K562 (cell line): ENCODE measurements around the gene GGPS1. TPM values are rescaled to one million over a fixed set of nuclear protein-coding genes. Genes with fewer than 3 reads are reported as not detected.

Experiments
- CXXC5 ChIP-seq: fragments of 250-450 bp; sonication (Bioruptor Pico); IDR thresholded peaks from 2 replicates; pipeline ENCODE4 v1.8.0; 2022; ENCODE audit warnings: inconsistent platforms, mild to moderate bottlenecking, moderate library complexity
- DPF2 ChIP-seq: fragments of 450-650 bp; IDR thresholded peaks from 2 replicates; pipeline ENCODE4 v1.6.1; 2016
- JUND ChIP-seq, 2 experiments: IDR thresholded peaks; 2 replicates in 1 of 2; 3 replicates in 1 of 2; pipeline ENCODE4 v1.6.1; 2011; ENCODE audit warnings: borderline replicate concordance in 2 of 2, low read depth in 2 of 2, low read length in 2 of 2, improper control_type of control experiment in 1 of 2, missing biosample characterization in 1 of 2, missing genetic modification characterization in 1 of 2, missing genetic modification reagents in 1 of 2
- KLF1 ChIP-seq: fragments of 450-650 bp; IDR thresholded peaks from 2 replicates; pipeline ENCODE4 v1.6.1; 2016; ENCODE audit warnings: missing genetic modification characterization, missing compliant biosample characterization
- MAFG ChIP-seq: fragments of 450-650 bp; conservative IDR thresholded peaks from 2 replicates; pipeline ENCODE4 v1.6.1; 2016; ENCODE audit warnings: missing genetic modification characterization, missing compliant biosample characterization
- MCM5 ChIP-seq: fragments of 450-650 bp; IDR thresholded peaks from 2 replicates; pipeline ENCODE4 v1.6.1; 2016; ENCODE audit warnings: low read depth
- NFYB ChIP-seq: IDR thresholded peaks from 2 replicates; pipeline ENCODE4 v1.6.1; 2011; ENCODE audit warnings: mild to moderate bottlenecking, moderate library complexity; ENCODE audit not compliant: insufficient read length; ENCODE audit errors: extremely low read depth
- RAD21 ChIP-seq, 2 experiments: fragments of 250-450 bp in 1 of 2; fragments of 450-650 bp in 1 of 2; sonication (Bioruptor Pico) in 1 of 2; formaldehyde crosslinking in 1 of 2; IDR thresholded peaks in 1 of 2; conservative IDR thresholded peaks in 1 of 2; 2 replicates each; pipeline versions ENCODE4 v1.4.0 to v1.8.0; 2020 to 2022; ENCODE audit warnings: mild to moderate bottlenecking in 2 of 2, moderate library complexity in 1 of 2
- STAT5B ChIP-seq: fragments of 250-450 bp; sonication (Bioruptor Pico); IDR thresholded peaks from 2 replicates; pipeline ENCODE4 v1.8.0; 2021; ENCODE audit warnings: mild to moderate bottlenecking, inconsistent platforms
- YY1 ChIP-seq, 3 experiments: IDR thresholded peaks; 2 replicates each; pipeline ENCODE4 v1.6.1; 2011; ENCODE audit warnings: low read length in 2 of 3, mild to moderate bottlenecking in 2 of 3, moderate library complexity in 2 of 3, borderline replicate concordance in 1 of 3, control low read depth in 1 of 3, low read depth in 1 of 3; ENCODE audit not compliant: insufficient read depth in 3 of 3, insufficient replicate concordance in 2 of 3, control insufficient read depth in 1 of 3, insufficient read length in 1 of 3; ENCODE audit errors: extremely low read depth in 1 of 3
- ZC3H4 ChIP-seq: sonication (generic); formaldehyde crosslinking; IDR thresholded peaks from 2 replicates; pipeline ENCODE4 v1.9.0; 2021; ENCODE audit warnings: missing genetic modification reagents, borderline replicate concordance
- ZNF224 ChIP-seq: sonication (generic); formaldehyde crosslinking; IDR thresholded peaks from 2 replicates; pipeline ENCODE4 v1.8.0; 2022; ENCODE audit warnings: mild to moderate bottlenecking, missing genetic modification reagents
- ZNF253 ChIP-seq: fragments of 250-450 bp; sonication (Bioruptor Pico); conservative IDR thresholded peaks from 2 replicates; pipeline ENCODE4 v1.6.1; 2021; ENCODE audit warnings: mild to moderate bottlenecking
- ZNF263 ChIP-seq: sonication (generic); formaldehyde crosslinking; IDR thresholded peaks from 2 replicates; pipeline ENCODE4 v1.8.0; 2022; ENCODE audit warnings: mild to moderate bottlenecking, missing genetic modification reagents, borderline replicate concordance
- ZNF354B ChIP-seq: fragments of 250-450 bp; sonication (Bioruptor Pico); IDR thresholded peaks from 2 replicates; pipeline ENCODE4 v1.4.0; 2020
- ZZZ3 ChIP-seq: fragments of 450-650 bp; IDR thresholded peaks from 2 replicates; pipeline ENCODE4 v1.6.1; 2016; ENCODE audit warnings: antibody characterized with exemption, mild to moderate bottlenecking, moderate library complexity
- polyA plus RNA-seq, 8 experiments: library from polyadenylated mRNA; depleted of rRNA in 4 of 8; stranded (reverse) in 5 of 8; unstranded in 3 of 8; fragments of >200 nt; fragmentation: Nextera tagmentation in 2 of 8; fragmentation: Illumina TruSeq in 1 of 8; extraction: Ambion mirVana in 2 of 8; extraction: Trizol in 1 of 8; gene quantifications; 2 replicates each; pipeline versions ENCODE4 v1.2.1 to v1.2.3, GENCODE V29; 2011 to 2014; ENCODE audit warnings: inconsistent platforms in 1 of 8, missing spikeins in 1 of 8
- total RNA-seq, 7 experiments: library from RNA; depleted of rRNA in 6 of 7; stranded (reverse); fragments of >200 nt in 6 of 7; fragmentation: Illumina TruSeq in 2 of 7; extraction: Trizol in 2 of 7; gene quantifications; 2 replicates each; pipeline versions ENCODE4 v1.2.1 to v1.2.3, GENCODE V29; 2011 to 2021; ENCODE audit warnings: low replicate concordance in 1 of 7
- TF ChIP-seq, protein P1 (sequence below): fragments of 250-450 bp; sonication (Bioruptor Pico); IDR thresholded peaks from 2 replicates; pipeline ENCODE4 v1.4.0; 2020; ENCODE audit warnings: mild to moderate bottlenecking, moderate library complexity
- TF ChIP-seq, protein P2 (sequence below): sonication (generic); formaldehyde crosslinking; IDR thresholded peaks from 2 replicates; pipeline ENCODE4 v1.8.0; 2022; ENCODE audit warnings: mild to moderate bottlenecking, missing genetic modification reagents, borderline replicate concordance
- TF ChIP-seq, protein P3 (sequence below): fragments of 450-650 bp; IDR thresholded peaks from 2 replicates; pipeline ENCODE4 v1.6.1; 2016; ENCODE audit warnings: antibody characterized with exemption

The GGPS1 gene
- total and polyA plus RNA-seq, 9 of the 15 experiments (the other 6 are each of a cell fraction or from before 2014, with no cell fraction given) = 18.8 to 104 (median 56.3) TPM

- TF ChIP-seq YY1 (IDR thresholded peaks at IDR 0.05; ENCODE audit: borderline replicate concordance in 1 of 3, control insufficient read depth in 1 of 3, extremely low read depth in 1 of 3, insufficient read depth in 3 of 3, insufficient read length in 1 of 3, insufficient replicate concordance in 2 of 3, low read depth in 1 of 3, low read length in 2 of 3) (peak in 2 of 3 experiments; percentile 10 to 67), ZNF263 (CRISPR knock-in tag) (no peak), KLF1 (tag) (no peak), MCM5 (no peak), RAD21 (CRISPR knock-in tag; conservative IDR thresholded peaks at IDR 0.05 in 1 of 2, IDR thresholded peaks at IDR 0.05 in 1 of 2) (no peak; a peak in 1 of 4 replicates), ZNF354B (CRISPR knock-in tag) (no peak), CXXC5 (peak; percentile 56), ZNF224 (CRISPR knock-in tag) (no peak), MAFG (no peak), STAT5B (CRISPR knock-in tag) (no peak), ZZZ3 (no peak), ZC3H4 (CRISPR knock-in tag) (no peak; the same call in 1 of the 2 replicates), DPF2 (no peak), ZNF253 (no peak), JUND (IDR thresholded peaks at IDR 0.05; ENCODE audit: borderline replicate concordance, low read depth, low read length) (no peak), JUND (tag; IDR thresholded peaks at IDR 0.05; ENCODE audit: borderline replicate concordance, low read depth, low read length) (no peak), NFYB (no peak)
- TF ChIP-seq, protein P1, sequence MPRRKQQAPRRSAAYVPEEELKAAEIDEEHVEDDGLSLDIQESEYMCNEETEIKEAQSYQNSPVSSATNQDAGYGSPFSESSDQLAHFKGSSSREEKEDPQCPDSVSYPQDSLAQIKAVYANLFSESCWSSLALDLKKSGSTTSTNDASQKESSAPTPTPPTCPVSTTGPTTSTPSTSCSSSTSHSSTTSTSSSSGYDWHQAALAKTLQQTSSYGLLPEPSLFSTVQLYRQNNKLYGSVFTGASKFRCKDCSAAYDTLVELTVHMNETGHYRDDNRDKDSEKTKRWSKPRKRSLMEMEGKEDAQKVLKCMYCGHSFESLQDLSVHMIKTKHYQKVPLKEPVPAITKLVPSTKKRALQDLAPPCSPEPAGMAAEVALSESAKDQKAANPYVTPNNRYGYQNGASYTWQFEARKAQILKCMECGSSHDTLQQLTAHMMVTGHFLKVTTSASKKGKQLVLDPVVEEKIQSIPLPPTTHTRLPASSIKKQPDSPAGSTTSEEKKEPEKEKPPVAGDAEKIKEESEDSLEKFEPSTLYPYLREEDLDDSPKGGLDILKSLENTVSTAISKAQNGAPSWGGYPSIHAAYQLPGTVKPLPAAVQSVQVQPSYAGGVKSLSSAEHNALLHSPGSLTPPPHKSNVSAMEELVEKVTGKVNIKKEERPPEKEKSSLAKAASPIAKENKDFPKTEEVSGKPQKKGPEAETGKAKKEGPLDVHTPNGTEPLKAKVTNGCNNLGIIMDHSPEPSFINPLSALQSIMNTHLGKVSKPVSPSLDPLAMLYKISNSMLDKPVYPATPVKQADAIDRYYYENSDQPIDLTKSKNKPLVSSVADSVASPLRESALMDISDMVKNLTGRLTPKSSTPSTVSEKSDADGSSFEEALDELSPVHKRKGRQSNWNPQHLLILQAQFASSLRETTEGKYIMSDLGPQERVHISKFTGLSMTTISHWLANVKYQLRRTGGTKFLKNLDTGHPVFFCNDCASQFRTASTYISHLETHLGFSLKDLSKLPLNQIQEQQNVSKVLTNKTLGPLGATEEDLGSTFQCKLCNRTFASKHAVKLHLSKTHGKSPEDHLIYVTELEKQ (CRISPR knock-in tag) = no peak
- TF ChIP-seq, protein P2, sequence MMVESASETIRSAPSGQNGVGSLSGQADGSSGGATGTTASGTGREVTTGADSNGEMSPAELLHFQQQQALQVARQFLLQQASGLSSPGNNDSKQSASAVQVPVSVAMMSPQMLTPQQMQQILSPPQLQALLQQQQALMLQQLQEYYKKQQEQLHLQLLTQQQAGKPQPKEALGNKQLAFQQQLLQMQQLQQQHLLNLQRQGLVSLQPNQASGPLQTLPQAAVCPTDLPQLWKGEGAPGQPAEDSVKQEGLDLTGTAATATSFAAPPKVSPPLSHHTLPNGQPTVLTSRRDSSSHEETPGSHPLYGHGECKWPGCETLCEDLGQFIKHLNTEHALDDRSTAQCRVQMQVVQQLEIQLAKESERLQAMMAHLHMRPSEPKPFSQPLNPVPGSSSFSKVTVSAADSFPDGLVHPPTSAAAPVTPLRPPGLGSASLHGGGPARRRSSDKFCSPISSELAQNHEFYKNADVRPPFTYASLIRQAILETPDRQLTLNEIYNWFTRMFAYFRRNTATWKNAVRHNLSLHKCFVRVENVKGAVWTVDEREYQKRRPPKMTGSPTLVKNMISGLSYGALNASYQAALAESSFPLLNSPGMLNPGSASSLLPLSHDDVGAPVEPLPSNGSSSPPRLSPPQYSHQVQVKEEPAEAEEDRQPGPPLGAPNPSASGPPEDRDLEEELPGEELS (CRISPR knock-in tag) = no peak
- TF ChIP-seq, protein P3, sequence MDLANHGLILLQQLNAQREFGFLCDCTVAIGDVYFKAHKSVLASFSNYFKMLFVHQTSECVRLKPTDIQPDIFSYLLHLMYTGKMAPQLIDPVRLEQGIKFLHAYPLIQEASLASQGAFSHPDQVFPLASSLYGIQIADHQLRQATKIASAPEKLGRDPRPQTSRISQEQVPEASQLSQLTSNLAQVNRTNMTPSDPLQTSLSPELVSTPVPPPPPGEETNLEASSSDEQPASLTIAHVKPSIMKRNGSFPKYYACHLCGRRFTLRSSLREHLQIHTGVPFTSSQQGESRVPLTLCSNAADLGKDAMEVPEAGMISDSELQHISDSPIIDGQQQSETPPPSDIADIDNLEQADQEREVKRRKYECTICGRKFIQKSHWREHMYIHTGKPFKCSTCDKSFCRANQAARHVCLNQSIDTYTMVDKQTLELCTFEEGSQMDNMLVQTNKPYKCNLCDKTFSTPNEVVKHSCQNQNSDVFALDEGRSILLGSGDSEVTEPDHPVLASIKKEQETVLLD = no peak
Measured at GRCh38 chr1:235326719-235327558, 1.4 kb upstream of the GGPS1 start (continued).
